IMR-90 (cell line): ENCODE measurements around the gene FLT3LG. TPM values are rescaled to one million over a fixed set of nuclear protein-coding genes. Genes with fewer than 3 reads are reported as not detected.
"Not testable (repeated sequence)": the region's sequence is repeated elsewhere in the genome, so short reads cannot be mapped to it uniquely, and the experiment has no call there.

Experiments
- ATAC-seq: fragments of 200-7000 bp; cut with Tn5 transposase; 2 replicates; pipeline ENCODE4 v1.9.1; 2020; ENCODE audit warnings: low read depth, mild to moderate bottlenecking, moderate library complexity
- BruUV-seq: library from RNA; stranded (reverse); fragments of 400-500 nt; replicated peaks from 2 replicates; lab custom pipeline; 2021; lab: Mats Ljungman, UMichigan
- CTCF ChIA-PET: fragments of 300-600 bp; formaldehyde crosslinking; extraction: SDS; loops from one replicate; lab custom pipeline; 2021; ENCODE audit warnings: antibody characterized with exemption; lab: Yijun Ruan, JAX
- POLR2A ChIA-PET: fragments of 300-600 bp; sonication (Branson Sonifier 250); formaldehyde crosslinking; loops from one replicate; lab custom pipeline; 2022; ENCODE audit warnings: antibody characterized with exemption; ENCODE audit not compliant: unreplicated experiment; lab: Charles Lee
- DNase-seq: peaks from one replicate; pipeline ENCODE4 v3.0.0; 2013
- H2AFZ ChIP-seq: replicated peaks from 2 replicates; pipeline ENCODE3; 2013; ENCODE audit warnings: low read length, mild to moderate bottlenecking; ENCODE audit not compliant: poor library complexity
- H2AK5ac ChIP-seq: 2 replicates; pipeline ENCODE4 v1.6.1; 2013; ENCODE audit warnings: low read depth, low read length, inconsistent platforms
- H2AK9ac ChIP-seq: replicated peaks from 2 replicates; pipeline ENCODE3; 2013; ENCODE audit warnings: mild to moderate bottlenecking, low read depth, low read length, moderate library complexity; ENCODE audit not compliant: poor library complexity
- H2BK120ac ChIP-seq: 2 replicates; pipeline ENCODE4 v1.6.1; 2013; ENCODE audit warnings: low read depth, low read length, inconsistent platforms
- H2BK15ac ChIP-seq: 3 replicates; pipeline ENCODE4 v1.6.1; 2013; ENCODE audit warnings: low read depth, low read length, inconsistent platforms
- H2BK20ac ChIP-seq: 2 replicates; pipeline ENCODE4 v1.6.1; 2013; ENCODE audit warnings: low read depth, mild to moderate bottlenecking, inconsistent platforms, low read length, moderate library complexity
- H2BK5ac ChIP-seq: 2 replicates; pipeline ENCODE4 v1.6.1; 2013; ENCODE audit warnings: mild to moderate bottlenecking, low read depth, low read length, inconsistent platforms; ENCODE audit not compliant: poor library complexity, severe bottlenecking
- H3K14ac ChIP-seq: replicated peaks from 2 replicates; pipeline ENCODE4 v1.6.1; 2013; ENCODE audit warnings: low read depth, low read length, inconsistent platforms
- H3K18ac ChIP-seq: 2 replicates; pipeline ENCODE4 v1.6.1; 2013; ENCODE audit warnings: low read depth, low read length, control low read depth
- H3K23ac ChIP-seq: 2 replicates; pipeline ENCODE4 v1.6.1; 2013; ENCODE audit warnings: low read depth, low read length, inconsistent platforms
- H3K27ac ChIP-seq: 2 replicates; pipeline ENCODE4 v1.5.1; 2013; ENCODE audit warnings: mild to moderate bottlenecking, control low read depth, low read length; ENCODE audit not compliant: insufficient read depth
- H3K27me3 ChIP-seq: 2 replicates; pipeline ENCODE4 v1.6.1; 2013; ENCODE audit warnings: low read length; ENCODE audit not compliant: control insufficient read depth, insufficient read depth
- H3K36me3 ChIP-seq: 2 replicates; pipeline ENCODE4 v1.6.1; 2013; ENCODE audit warnings: low read length, mixed read lengths; ENCODE audit not compliant: control insufficient read depth, insufficient read depth
- H3K4ac ChIP-seq: 2 replicates; pipeline ENCODE4 v1.6.1; 2013; ENCODE audit warnings: low read depth, low read length, inconsistent platforms
- H3K4me1 ChIP-seq: 2 replicates; pipeline ENCODE4 v1.6.1; 2013; ENCODE audit warnings: low read length, mixed read lengths; ENCODE audit not compliant: control insufficient read depth, insufficient read depth
- H3K4me2 ChIP-seq: 2 replicates; pipeline ENCODE4 v1.6.1; 2013; ENCODE audit warnings: low read depth, mild to moderate bottlenecking, control low read depth, low read length, moderate library complexity
- H3K4me3 ChIP-seq: 2 replicates; pipeline ENCODE4 v1.5.1; 2013; ENCODE audit warnings: low read depth, mild to moderate bottlenecking, control low read depth, low read length, moderate library complexity; ENCODE audit not compliant: insufficient read depth
- H3K56ac ChIP-seq: 2 replicates; pipeline ENCODE4 v1.6.1; 2013; ENCODE audit warnings: low read length, inconsistent platforms; ENCODE audit not compliant: insufficient read depth; ENCODE audit errors: extremely low read depth
- H3K79me1 ChIP-seq, 2 experiments: 2 replicates each; pipeline ENCODE4 v1.6.1; 2013; ENCODE audit warnings: low read length in 2 of 2, inconsistent platforms in 1 of 2, low read depth in 1 of 2
- H3K9ac ChIP-seq: 2 replicates; pipeline ENCODE4 v1.6.1; 2013; ENCODE audit warnings: low read depth, low read length, control low read depth
- H3K9me1 ChIP-seq: 2 replicates; pipeline ENCODE4 v1.6.1; 2013; ENCODE audit warnings: low read length, inconsistent platforms; ENCODE audit not compliant: insufficient read depth
- H3K9me3 ChIP-seq: 2 replicates; pipeline ENCODE4 v1.6.1; 2013; ENCODE audit warnings: low read length; ENCODE audit not compliant: control insufficient read depth, insufficient read depth
- H4K20me1 ChIP-seq: 2 replicates; pipeline ENCODE4 v1.6.1; 2013; ENCODE audit warnings: low read length, inconsistent platforms; ENCODE audit not compliant: insufficient read depth
- H4K5ac ChIP-seq: 2 replicates; pipeline ENCODE4 v1.6.1; 2013; ENCODE audit warnings: mild to moderate bottlenecking, low read depth, low read length, control low read depth
- H4K8ac ChIP-seq, 2 experiments: 2 replicates each; pipeline ENCODE4 v1.6.1; 2013; ENCODE audit warnings: low read depth in 2 of 2, low read length in 2 of 2, control low read depth in 1 of 2, inconsistent platforms in 1 of 2
- H4K91ac ChIP-seq: 2 replicates; pipeline ENCODE4 v1.6.1; 2013; ENCODE audit warnings: low read depth, low read length, inconsistent platforms; ENCODE audit not compliant: insufficient read depth
- MXI1 ChIP-seq: IDR thresholded peaks from 2 replicates; pipeline ENCODE4 v1.6.1; 2012; ENCODE audit warnings: low read depth, mild to moderate bottlenecking, low read length, moderate library complexity, borderline replicate concordance
- WGBS, 2 experiments: methylation state at CpG; one replicate each; pipeline versions ENCODE4 v1.1.5 to v1.1.7; 2013; ENCODE audit warnings: missing lambda C conversion rate in 2 of 2; ENCODE audit not compliant: insufficient read length in 1 of 2; ENCODE audit errors: extremely low coverage in 2 of 2; 5-methylcytosine and 5-hydroxymethylcytosine counted together
- dilution Hi-C: fragments of 300-500 bp; cut with HindIII; formaldehyde crosslinking; loops from one replicate; pipeline ENCODE4 v1.14.3; 2018; ENCODE audit warnings: low sequenced_read_pairs; ENCODE audit not compliant: unreplicated experiment
- in situ Hi-C: fragments of 300-500 bp; cut with MboI; formaldehyde crosslinking; loops from 3 replicates; pipeline ENCODE4 v1.14.3; 2019; ENCODE audit warnings: low sequenced_read_pairs, inconsistent platforms, mixed read lengths
- intact Hi-C: fragments of 100-400 bp; cut with micrococcal nuclease; formaldehyde crosslinking; loops from 2 replicates; pipeline ENCODE4 v1.10.0; 2022
- polyA plus RNA-seq, 3 experiments: library from polyadenylated mRNA; depleted of rRNA; stranded (reverse); fragments of >200 nt; gene quantifications; 2 replicates each; pipeline ENCODE4 v1.2.3, GENCODE V29; 2012; ENCODE audit warnings: low replicate concordance in 1 of 3
- total RNA-seq: library from RNA; depleted of rRNA; stranded (reverse); fragments of >200 nt; gene quantifications from 2 replicates; pipeline ENCODE4 v1.2.3, GENCODE V29; 2012

FLT3LG gene
- total and polyA plus RNA-seq, 2 of the 4 experiments (the other 2 are of a cell fraction), result 0.90 to 8.3 TPM

- in situ Hi-C loops, result no loop called here
- POLR2A ChIA-PET, result no interaction called here
These were observed 14.6 kb upstream of the FLT3LG start for GRCh38 chr19:49459388-49459787.

GRCh38 chr19:49461130-49461529 lies 12.9 kb upstream of the FLT3LG start:
- in situ Hi-C loops, H3K23ac ChIP-seq: not testable (repeated sequence)

More at GRCh38 chr19:49459388-49459787, 14.6 kb upstream of the FLT3LG start:
- Histone ChIP-seq H3K23ac (no peak overlapping the region), H4K8ac (no peak overlapping the region), H2AK5ac (no peak overlapping the region), H4K5ac (no peak overlapping the region), H2BK15ac (no peak overlapping the region), H3K27me3 (no peaks in the 10 kb centered on the region), H3K18ac (no peak overlapping the region), H3K79me1 (peaks cover 2 to 14% of the 10 kb centered on the region in 2 experiments; a peak in 3 of 4 replicates), H3K4me2 (no peak overlapping the region), H2BK20ac (no peak overlapping the region), H3K27ac (no peak overlapping the region), H2BK5ac (no peak overlapping the region), H3K4me3 (no peak overlapping the region), H3K9me3 (no peaks in the 10 kb centered on the region), H3K56ac (no peak overlapping the region), H2BK120ac (no peak overlapping the region), H3K4ac (no peak overlapping the region), H3K9me1 (no peaks in the 10 kb centered on the region), H4K20me1 (no peaks in the 10 kb centered on the region), H3K14ac (no peak overlapping the region), H4K91ac (no peak overlapping the region), H2AK9ac (peak overlapping the region; percentile 24), H3K9ac (no peak overlapping the region), H3K36me3 (peaks cover 6% of the 10 kb centered on the region), H2AFZ (no peak overlapping the region), H3K4me1 (no peaks in the 10 kb centered on the region)
- no peak for TF ChIP-seq MXI1
- ATAC-seq (no peak), DNase-seq (no peak)
- CTCF ChIA-PET, result no interaction called here
- 89% methylated on average over 9 of the region's 12 CpGs; no CpG with 5 or more reads in 1 of the 2 experiments for WGBS, 2 experiments
- intact Hi-C loops, result no loop called here
- BruUV-seq, result no TSS peak
- dilution Hi-C loops, result no loop called here

More at GRCh38 chr19:49461130-49461529, 12.9 kb upstream of the FLT3LG start:
- H2BK5ac ChIP-seq, H3K9me1 ChIP-seq, H3K4me1 ChIP-seq, H4K20me1 ChIP-seq, H2BK120ac ChIP-seq, CTCF ChIA-PET, H3K18ac ChIP-seq, H2AFZ ChIP-seq, H2BK15ac ChIP-seq, H4K8ac ChIP-seq, H3K36me3 ChIP-seq, H3K27ac ChIP-seq, H2AK9ac ChIP-seq, dilution Hi-C loops, ATAC-seq, H3K4me2 ChIP-seq, H3K4ac ChIP-seq, H3K14ac ChIP-seq, H2AK5ac ChIP-seq, H4K5ac ChIP-seq, H3K79me1 ChIP-seq, H3K9ac ChIP-seq, H3K9me3 ChIP-seq, H4K91ac ChIP-seq, H2BK20ac ChIP-seq, H3K56ac ChIP-seq, H3K27me3 ChIP-seq, BruUV-seq, intact Hi-C loops, POLR2A ChIA-PET, DNase-seq, H3K4me3 ChIP-seq: not testable (repeated sequence)
- WGBS, 2 experiments, result no CpG with 5 or more reads among the region's 1 CpG
